Nucleus accumbens (tissue), 56 donors: ENCODE measurements around the gene CARD19.
A peak's percentile ranks its signal among the peaks of the same experiment; 100 is the strongest.

Source experiments
- DNase-seq, 56 donors: peaks; one replicate each; lab custom pipeline; 2025; lab: John Stamatoyannopoulos, UW

The CARD19 gene

DNA sequence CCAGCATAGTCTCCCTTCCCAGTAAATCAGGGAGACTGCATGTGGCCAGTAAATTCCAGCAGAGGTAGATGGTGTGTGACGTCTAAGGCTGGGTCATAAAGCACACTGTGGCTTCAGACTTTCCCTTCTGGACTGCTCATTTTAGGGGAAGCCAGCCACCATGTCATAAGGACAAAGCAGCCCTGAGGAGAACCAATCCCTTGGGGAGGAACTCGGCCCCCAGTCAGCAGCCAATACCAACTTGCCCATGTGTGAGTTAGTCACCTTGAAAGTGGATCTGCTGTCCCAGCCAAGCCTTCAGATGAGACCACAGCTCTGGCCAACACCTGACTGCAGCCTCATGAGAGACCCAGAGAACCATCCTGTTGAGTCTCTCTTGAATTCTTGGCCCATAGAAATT is 52.7 kb downstream of the CARD19 start:
- no peak for DNase-seq

GRCh38 chr9:93149361-93149760 is 53.3 kb downstream of the CARD19 start:
- DNase-seq: no peak

DNA sequence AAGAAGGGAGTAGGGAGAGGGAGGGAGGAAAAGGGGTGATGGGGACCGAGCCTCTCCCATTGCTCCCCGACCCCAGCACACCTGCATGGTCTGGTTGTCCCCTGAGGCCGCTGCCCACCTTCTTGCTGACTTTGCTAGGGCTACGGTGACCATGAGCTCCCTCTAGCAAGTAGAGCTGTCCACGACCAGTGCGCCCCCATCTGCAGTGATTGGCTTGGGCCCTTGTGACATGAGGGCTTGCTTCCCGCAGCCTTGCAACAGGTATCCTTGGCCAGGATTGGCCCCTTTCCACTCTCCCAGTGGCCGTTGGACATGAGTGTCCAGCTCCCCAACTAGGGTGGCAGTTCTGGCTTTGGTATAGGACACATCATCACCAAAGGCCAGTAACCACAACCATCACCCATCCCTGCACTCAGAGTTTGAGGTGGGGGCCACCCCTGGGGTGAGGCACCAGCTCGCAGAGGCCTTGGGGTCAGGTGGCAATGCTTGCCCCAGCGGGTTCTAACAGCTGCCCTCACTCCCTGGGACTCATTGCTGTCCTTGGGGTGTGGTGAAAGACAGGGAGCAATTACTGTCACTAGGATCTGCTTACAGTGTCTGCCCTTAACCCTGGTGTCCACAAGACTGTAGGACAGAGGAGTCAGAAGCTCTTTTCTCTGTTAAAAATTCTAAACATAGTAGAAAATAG is 55.2 kb downstream of the CARD19 start:
- DNase-seq: no peak

DNA sequence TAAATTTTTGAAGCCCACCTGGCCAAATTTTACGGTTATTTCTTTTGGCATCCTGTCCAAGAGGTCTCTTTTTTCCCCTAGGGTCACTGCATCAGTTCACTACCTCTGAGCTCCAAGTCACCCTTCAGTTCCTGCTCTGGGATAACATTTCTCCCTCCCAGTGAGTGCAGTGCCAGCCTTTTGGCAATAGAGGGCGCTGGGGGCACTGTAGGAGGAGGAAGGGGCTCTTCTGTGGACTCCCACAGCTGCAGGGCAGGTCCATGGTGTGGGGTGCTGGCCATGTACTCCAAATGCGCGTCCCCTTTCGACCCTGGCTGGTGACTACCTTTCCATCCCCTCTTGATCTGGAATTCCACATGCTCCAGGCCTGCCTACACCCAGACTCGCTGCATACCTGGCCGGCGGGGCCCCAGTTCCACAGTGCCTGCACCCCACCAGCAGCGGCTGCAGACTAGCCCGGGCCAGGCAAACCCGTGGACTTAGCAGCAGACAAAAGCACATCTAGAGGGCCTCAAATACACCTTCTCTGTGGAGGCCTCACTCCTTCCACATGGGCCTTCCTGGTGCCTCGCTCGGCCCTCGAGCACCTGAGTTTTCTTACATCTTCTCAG is 58.4 kb downstream of the CARD19 start:
- DNase-seq: peak in 12 of 56 donors; percentile 12 to 45 (median 23)

DNA sequence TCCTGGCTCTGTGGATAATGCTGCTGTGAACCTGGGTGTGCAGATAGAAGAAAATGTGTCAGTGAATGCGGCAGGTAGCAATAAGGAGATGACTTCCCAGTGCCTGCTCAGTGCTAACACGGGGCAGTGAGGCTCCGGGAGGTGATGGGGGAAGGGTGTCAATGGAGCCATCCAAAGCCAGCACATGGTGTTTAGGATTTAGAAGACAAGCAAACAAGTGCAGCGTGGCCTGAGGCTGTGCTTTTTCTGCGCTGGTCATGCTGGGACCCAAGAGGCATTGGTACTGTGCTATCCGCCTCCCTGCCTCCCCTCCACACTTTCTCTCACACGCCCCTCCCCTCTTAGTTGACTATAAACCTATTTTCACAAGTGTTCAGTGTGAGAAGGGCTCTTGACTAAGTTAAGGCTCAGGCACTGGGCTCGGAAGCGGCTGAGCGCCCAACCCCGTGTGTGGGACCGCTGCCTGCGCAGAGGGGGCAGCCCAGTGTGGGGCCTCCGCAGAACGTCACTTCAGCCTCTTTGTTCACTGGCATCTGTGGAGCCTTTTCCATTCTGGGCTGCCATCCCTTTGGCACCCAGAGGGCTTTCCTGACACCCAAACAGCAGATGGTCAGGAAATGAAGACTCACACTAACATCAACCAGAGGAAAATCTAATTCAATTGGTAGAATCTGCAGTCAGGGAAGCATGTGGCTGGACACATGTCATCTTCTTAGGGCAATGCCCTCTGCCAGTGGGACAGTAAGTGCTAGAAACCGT is 59.9 kb downstream of the CARD19 start:
- peak in 48 of 56 donors; percentile 19 to 85 (median 62) for DNase-seq

DNA sequence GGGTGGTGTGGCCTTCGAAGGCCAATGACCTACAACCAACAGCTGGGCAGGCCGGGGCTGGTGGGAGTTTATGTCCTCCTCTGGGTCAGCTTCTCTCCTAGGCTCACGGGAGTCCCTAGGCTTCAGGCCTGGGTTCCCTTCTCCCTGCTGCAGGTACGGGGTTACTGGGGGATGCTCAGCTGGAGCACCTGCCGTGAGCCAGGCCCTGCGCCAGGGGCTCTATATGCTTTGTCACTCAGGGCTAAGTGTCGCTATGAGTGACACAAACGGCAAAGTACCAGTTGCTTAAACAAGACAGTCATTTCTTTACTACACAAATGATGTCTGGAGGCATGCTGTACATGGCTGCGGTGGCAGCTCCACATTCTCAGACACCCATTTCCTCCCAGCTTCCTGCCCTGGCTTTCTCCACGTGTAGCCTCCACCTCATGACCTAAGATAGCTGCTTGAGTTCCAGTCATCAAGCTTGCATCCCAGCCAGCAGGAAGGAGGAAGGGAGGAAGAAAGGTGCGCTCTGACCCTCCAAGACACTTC is 60.5 kb downstream of the CARD19 start:
- no peak for DNase-seq

DNA sequence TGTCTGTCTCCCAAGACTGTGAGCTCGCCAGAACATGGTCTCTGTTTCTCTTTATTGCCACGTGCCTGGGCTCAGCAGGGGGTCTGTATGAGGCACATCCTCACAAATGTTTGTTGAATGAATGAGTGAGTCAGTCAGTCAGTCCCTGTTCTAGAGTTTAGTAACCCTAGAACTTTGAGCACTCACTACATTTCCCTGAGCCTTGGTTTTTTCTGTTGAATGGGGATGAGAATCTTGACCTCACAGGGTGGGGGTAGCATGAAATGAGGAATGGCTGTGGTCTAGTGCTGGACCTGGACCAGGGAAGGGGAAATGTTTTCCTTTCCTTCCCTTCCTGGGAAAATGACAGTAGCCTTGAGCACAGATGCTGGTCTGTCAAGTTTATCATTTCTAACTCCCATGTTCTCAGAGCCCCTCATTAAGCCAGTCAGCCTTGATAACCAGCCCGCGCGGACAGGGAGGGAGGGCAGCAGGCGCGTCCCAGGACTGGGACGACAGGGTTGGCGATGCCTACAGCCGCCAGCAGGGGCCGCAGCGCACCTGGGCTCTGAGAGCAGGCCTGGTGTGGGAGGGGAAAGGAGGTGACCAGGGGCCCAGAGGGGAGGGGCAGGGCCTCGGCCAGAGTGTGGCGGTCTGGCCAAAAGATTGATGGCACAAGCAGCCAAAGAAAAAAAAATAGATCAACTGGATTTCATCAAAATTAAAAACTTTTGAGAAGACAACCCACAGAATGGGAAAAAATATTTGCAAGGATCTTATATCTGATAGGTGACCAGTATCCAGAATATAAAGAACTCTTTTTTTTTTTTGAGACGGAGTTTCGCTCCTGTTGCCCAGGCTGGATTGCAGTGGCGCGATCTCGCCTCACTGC is 63.8 kb downstream of the CARD19 start:
- peak in 52 of 56 donors; percentile 14 to 84 (median 58) for DNase-seq

DNA sequence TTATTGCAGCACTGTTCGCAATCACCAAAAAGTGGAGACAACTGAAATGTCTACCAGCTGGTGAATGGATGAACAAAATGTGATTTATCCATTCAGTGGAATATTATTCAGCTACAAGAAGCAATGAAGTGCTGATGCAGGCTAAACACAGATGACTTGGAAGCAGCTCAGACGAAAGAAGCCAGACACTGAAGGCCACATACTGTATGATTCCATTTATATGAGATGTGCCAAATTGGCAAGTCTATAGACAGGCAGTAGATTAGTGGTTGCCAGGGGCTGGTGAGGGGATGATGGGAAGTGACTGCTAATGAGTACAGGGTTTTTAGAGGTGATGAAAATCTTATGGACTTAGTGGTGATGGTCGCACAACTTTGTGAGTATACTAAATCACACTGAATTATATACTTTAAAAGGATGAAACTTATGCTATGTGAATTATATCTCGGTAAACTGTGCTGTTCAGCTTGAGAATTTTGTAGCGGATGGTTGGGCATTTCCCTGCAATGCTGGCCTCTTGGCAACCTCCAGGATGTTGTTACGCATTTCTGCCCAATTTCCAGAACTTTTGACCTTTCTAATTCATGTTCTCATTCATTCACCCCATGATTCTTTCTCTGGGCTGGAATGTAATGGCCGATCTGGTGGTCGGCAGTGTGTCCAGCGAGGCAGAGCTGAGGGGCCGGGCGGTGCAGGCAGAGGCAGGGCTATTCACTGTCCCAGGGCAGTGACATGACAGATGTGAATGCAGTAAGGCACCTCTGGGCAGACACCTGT is 66.0 kb downstream of the CARD19 start:
- DNase-seq: peak in 2 of 56 donors; percentile 11 to 16
